Stimulated activated CD8-positive, alpha-beta memory T cell treated with anti-CD3 and anti-CD28 coated beads, Interleukin-7, amount 100 ng/mL, for 24 hours (primary cell): ENCODE results near the gene CALHM6.
"Not testable (repeated sequence)": the region's sequence is repeated elsewhere in the genome, so short reads cannot be mapped to it uniquely, and the experiment has no call there.

Experiments
- DNase-seq: peaks from one replicate; pipeline ENCODE4 v3.0.0-alpha.2; 2020; ENCODE audit warnings: low read depth

The CALHM6 gene

GRCh38 chr6:116476002-116476678, 15.0 kb downstream of the CALHM6 start:
- no peak for DNase-seq

GRCh38 chr6:116482780-116483179, 21.6 kb downstream of the CALHM6 start:
- no peak for DNase-seq

GRCh38 chr6:116483616-116484015, 22.4 kb downstream of the CALHM6 start:
- DNase-seq: no peak

DNA sequence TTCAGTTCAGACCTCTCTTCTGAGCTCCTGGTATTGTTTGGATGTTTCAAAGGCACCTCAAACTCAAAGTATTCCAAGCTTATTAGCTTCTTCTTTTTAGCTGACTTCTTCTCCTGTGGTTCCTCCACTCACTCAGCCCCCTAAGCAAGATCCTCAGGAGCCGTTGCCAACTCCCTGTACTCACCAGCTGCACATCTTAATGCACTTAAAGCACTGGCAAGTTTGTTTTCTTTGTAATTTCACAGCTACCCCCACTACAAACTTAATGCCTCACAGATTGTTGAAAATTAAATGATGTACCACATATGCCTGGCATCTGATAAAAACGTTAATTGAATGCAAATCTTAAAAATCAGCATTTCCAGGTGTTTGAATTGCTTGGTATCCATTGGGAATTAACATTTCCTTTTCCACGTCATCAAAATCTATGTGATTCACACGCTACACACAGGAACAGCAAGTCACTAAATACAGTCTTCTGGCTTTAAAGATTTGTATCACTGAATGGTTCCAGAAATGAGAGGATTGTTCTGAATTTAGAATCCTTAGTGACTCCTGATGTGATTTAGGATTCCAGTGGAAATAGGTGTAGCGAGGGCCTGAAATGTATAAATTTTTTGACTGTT, 24.5 kb downstream of the CALHM6 start:
- no peak for DNase-seq

- no peak for DNase-seq
These were observed 30.6 kb downstream of the CALHM6 start for GRCh38 chr6:116491610-116492330.

DNA sequence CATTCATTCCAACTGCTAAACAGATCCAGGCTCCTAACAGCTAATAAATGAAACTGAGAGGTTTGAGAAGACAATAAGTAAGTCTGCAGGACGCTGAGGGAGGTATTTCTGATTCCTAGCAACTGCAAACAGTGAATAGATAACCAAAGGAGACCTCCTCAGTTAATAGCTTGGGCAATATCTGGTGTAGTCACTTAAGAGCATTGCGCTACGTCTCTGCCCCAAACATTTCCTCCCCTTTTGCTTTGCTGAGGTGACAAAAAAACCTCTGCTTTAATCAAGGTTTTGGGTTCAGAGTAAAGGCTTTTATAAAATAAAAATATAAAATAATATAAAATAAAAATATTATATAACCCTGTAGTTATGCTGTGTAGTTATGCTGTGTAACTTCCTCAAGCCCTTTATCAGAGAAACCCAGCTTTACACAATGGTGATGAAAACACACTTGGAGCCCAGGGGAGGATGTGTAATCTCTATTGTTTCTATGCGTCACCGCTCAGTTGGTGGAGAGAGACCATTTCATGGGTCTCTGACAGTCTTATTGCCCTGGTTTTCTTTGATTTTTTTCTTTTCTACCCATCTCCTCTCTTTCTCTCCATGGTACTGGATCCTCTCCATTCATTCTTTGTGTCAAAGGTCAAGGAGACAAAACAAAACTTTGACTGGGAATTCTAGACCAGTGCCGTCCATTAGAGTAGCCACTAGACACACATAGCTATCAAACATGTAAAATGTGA, 31.3 kb downstream of the CALHM6 start:
- no peak for DNase-seq

DNA sequence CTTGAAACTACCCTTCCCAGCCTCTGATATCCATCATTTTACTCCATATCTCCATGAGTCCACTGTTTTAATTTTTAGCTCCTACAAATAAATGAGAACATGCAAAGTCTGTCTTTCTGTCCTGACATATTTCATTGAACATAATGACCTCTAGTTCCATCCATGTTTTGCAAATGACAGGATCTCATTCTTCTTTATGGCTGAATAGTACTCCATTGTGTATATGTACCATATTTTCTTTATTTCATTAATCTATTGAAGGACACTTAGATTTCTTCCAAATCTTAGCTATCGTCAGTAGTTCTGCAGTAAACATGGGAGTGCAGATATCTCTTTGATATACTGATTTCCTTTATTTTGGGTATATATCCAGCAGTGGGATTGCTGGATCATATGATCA, 34.0 kb downstream of the CALHM6 start:
- DNase-seq: not testable (repeated sequence)

GRCh38 chr6:116497113-116497676, 36.0 kb downstream of the CALHM6 start:
- DNase-seq: no peak

GRCh38 chr6:116500969-116501433, 39.8 kb downstream of the CALHM6 start:
- no peak for DNase-seq

DNA sequence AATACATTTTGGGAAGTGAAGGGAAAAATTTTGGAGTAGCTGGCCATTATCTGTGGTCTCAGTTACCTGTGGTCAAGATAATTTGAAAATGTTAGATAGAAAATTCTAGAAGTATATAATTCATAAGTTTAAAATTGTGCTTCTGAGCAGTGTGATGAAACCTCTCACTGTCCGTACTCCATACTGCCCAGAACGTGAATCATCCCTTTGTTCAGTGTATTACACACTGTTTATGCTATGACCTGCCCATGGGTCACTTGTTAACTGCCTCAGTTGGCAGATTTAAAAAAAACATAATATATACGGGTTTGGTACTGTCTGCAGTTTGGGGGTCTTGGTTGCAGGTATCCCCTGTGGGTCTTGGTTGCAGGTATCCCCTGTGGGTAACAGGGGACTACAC, 46.1 kb downstream of the CALHM6 start:
- no peak for DNase-seq

- no peak for DNase-seq
These were observed 47.4 kb downstream of the CALHM6 start for GRCh38 chr6:116508527-116508926.

DNA sequence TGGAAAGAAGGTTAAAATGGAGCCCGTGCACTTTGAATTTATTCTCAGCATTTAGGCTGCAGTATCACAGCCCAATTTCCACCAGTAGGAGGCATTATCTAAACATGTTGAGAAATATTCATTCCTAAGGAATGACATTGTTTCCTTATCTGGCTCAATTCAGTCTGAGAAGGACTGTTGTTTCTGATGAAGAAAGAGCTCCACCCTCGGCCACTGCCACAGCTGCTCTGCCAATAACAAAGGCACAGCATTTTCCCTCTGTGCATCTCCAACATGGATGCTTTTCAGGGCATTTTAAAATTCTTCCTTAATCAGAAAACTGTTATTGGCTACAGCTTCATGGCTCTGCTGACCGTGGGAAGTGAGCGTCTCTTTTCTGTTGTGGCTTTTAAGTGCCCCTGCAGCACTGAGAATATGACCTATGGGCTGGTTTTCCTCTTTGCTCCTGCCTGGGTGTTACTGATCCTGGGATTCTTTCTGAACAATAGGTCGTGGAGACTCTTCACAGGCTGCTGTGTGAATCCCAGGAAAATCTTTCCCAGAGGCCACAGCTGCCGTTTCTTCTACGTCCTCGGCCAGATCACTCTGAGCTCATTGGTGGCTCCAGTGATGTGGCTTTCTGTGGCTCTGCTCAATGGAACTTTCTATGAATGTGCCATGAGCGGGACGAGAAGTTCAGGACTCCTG, 50.4 kb downstream of the CALHM6 start, which contains the start of gene CALHM5:
Gene CALHM5 (plus strand): TSS at position 216 of the 687 bp plus-strand sequence. CDS start 58 bp downstream, at position 274.
- no peak for DNase-seq

DNA sequence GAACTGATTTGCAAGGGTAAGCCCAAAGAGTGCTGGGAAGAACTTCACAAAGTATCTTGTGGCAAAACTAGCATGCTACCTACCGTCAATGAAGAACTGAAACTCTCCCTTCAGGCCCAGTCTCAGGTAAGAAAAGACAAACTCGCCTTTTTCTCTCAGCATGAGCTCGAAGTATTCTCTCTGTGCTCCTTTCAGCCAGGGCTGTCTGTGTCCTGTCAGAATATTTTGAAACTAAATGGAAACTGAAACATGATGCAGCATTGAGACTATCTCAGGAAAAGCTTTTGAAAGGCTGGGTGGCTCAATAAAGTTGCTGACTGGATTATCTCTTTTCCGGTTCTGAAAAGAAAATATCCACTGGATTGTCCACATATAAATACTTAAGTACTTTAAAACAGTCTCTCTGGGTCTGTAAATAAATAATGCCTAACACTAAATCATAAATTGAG, 51.0 kb downstream of the CALHM6 start:
- no peak for DNase-seq

GRCh38 chr6:116512734-116513133, 51.6 kb downstream of the CALHM6 start:
- no peak for DNase-seq
